ENCODE data around the gene ATM. TPM values are rescaled to one million over a fixed set of nuclear protein-coding genes. Genes with fewer than 3 reads are reported as not detected.

ATM gene
- total RNA-seq, 2 experiments from 2014 or later, result 125 to 159 TPM

GRCh38 chr11:108278546-108278945, 55.7 kb downstream of the ATM start:
- Histone ChIP-seq H3K4me2 (ENCODE audit: low read length) (no peak overlapping the region), H2AFZ (ENCODE audit: low read length) (no peak overlapping the region), H3K36me3 (ENCODE audit: insufficient read depth, low read length) (peaks cover 92% of the 10 kb centered on the region), H3K79me2 (ENCODE audit: insufficient read depth, low read depth, low read length) (no peaks in the 10 kb centered on the region), H3K9me2 (ENCODE audit: insufficient read depth, low read length) (no peaks in the 10 kb centered on the region), H3K4me1 (ENCODE audit: insufficient read depth, low read length, poor library complexity, severe bottlenecking) (no peaks in the 10 kb centered on the region), H3K9me3 (ENCODE audit: low read length) (no peaks in the 10 kb centered on the region), H4K20me1 (ENCODE audit: insufficient read depth, low read length) (no peaks in the 10 kb centered on the region), H3K27ac (ENCODE audit: low read depth, low read length, poor library complexity, severe bottlenecking) (no peak overlapping the region), H3K4me3 (ENCODE audit: low read depth, low read length, poor library complexity, severe bottlenecking) (no peak overlapping the region)
- no peak for DNase-seq (ENCODE audit: low spot score)
- CTCF ChIA-PET (ENCODE audit: unreplicated experiment), result no interaction called here
- no TSS peak for BruUV-seq (replicated peaks)
- POLR2A ChIA-PET, result interaction anchor here (0.6 to 1.6 kb wide), 3 partner anchors 41 to 105 kb away, joined by 3 to 4 read pairs (median 4); no protein-coding TSS in a partner anchor
- no peak for TF ChIP-seq EZH2phosphoT487 (IDR thresholded peaks at IDR 0.05; ENCODE audit: borderline replicate concordance, low read depth, low read length)
- TF ChIP-seq CTCF (conservative IDR thresholded peaks at IDR 0.05; ENCODE audit: low read length), result no peak
- intact Hi-C loops (cut with micrococcal nuclease; ENCODE audit: unreplicated experiment), result no loop called here

GRCh38 chr11:108278954-108279353, 56.1 kb downstream of the ATM start:
- no peak for TF ChIP-seq CTCF (conservative IDR thresholded peaks at IDR 0.05; ENCODE audit: low read length)
- TF ChIP-seq EZH2phosphoT487 (IDR thresholded peaks at IDR 0.05; ENCODE audit: borderline replicate concordance, low read depth, low read length), result no peak
- no peak overlapping the region for H3K4me2 ChIP-seq (ENCODE audit: low read length)
- no peaks in the 10 kb centered on the region for H3K9me2 ChIP-seq (ENCODE audit: insufficient read depth, low read length)
- no peak overlapping the region for H3K27ac ChIP-seq (ENCODE audit: low read depth, low read length, poor library complexity, severe bottlenecking)
- intact Hi-C loops (cut with micrococcal nuclease; ENCODE audit: unreplicated experiment), result no loop called here
- POLR2A ChIA-PET, result interaction anchor here (0.6 to 1.6 kb wide), 4 partner anchors 21 to 50 kb away, joined by 3 to 4 read pairs (median 4); no protein-coding TSS in a partner anchor
- CTCF ChIA-PET (ENCODE audit: unreplicated experiment), result no interaction called here
- no peaks in the 10 kb centered on the region for H3K79me2 ChIP-seq (ENCODE audit: insufficient read depth, low read depth, low read length)
- no peaks in the 10 kb centered on the region for H4K20me1 ChIP-seq (ENCODE audit: insufficient read depth, low read length)
- H3K4me3 ChIP-seq (ENCODE audit: low read depth, low read length, poor library complexity, severe bottlenecking), result no peak overlapping the region
- peaks cover 90% of the 10 kb centered on the region for H3K36me3 ChIP-seq (ENCODE audit: insufficient read depth, low read length)
- no peaks in the 10 kb centered on the region for H3K4me1 ChIP-seq (ENCODE audit: insufficient read depth, low read length, poor library complexity, severe bottlenecking)
- no peaks in the 10 kb centered on the region for H3K9me3 ChIP-seq (ENCODE audit: low read length)
- DNase-seq (ENCODE audit: low spot score), result no peak
- H2AFZ ChIP-seq (ENCODE audit: low read length), result no peak overlapping the region
- BruUV-seq (replicated peaks), result TSS peak; percentile 23

- H3K9me3 ChIP-seq (ENCODE audit: low read length), result no peaks in the 10 kb centered on the region
- H3K79me2 ChIP-seq (ENCODE audit: insufficient read depth, low read depth, low read length), result no peaks in the 10 kb centered on the region
- H2AFZ ChIP-seq (ENCODE audit: low read length), result no peak overlapping the region
- H3K27ac ChIP-seq (ENCODE audit: low read depth, low read length, poor library complexity, severe bottlenecking), result no peak overlapping the region
- 0 out of 2 replicates have a peak, but pooled peaks cover 3% of the 10 kb centered on the region for H3K9me2 ChIP-seq (ENCODE audit: insufficient read depth, low read length)
- no peak for TF ChIP-seq CTCF (conservative IDR thresholded peaks at IDR 0.05; ENCODE audit: low read length)
- TF ChIP-seq EZH2phosphoT487 (IDR thresholded peaks at IDR 0.05; ENCODE audit: borderline replicate concordance, low read depth, low read length), result no peak
- no peak overlapping the region for H3K4me3 ChIP-seq (ENCODE audit: low read depth, low read length, poor library complexity, severe bottlenecking)
- intact Hi-C loops (cut with micrococcal nuclease; ENCODE audit: unreplicated experiment), result no loop called here
- ChIA-PET CTCF (ENCODE audit: unreplicated experiment) (no interaction called here), POLR2A (interaction anchor here (1.5 kb wide), 1 partner anchor 58 kb away, joined by 3 read pairs; no protein-coding TSS in a partner anchor)
- BruUV-seq (replicated peaks), result no TSS peak
- H3K4me2 ChIP-seq (ENCODE audit: low read length), result no peak overlapping the region
- no peaks in the 10 kb centered on the region for H4K20me1 ChIP-seq (ENCODE audit: insufficient read depth, low read length)
- H3K36me3 ChIP-seq (ENCODE audit: insufficient read depth, low read length), result peaks cover 92% of the 10 kb centered on the region
- peaks cover 18% of the 10 kb centered on the region for H3K4me1 ChIP-seq (ENCODE audit: insufficient read depth, low read length, poor library complexity, severe bottlenecking)
- DNase-seq (ENCODE audit: low spot score), result no peak
Observed at GRCh38 chr11:108286370-108286769, 63.5 kb downstream of the ATM start.

All from OCI-LY7 (cell line).